SK-N-SH treated with all-trans-retinoic acid at 6 μM for 48 hours (cell line): ENCODE measurements around the gene TBXAS1.

ENCODE experiments used
- ARNTL ChIP-seq: fragments of 450-650 bp; formaldehyde crosslinking; IDR thresholded peaks from 2 replicates; pipeline ENCODE4 v1.5.0; 2020; ENCODE audit warnings: low read depth, mild to moderate bottlenecking, moderate library complexity, borderline replicate concordance
- CREB5 ChIP-seq: fragments of 250-450 bp; sonication (Bioruptor Pico); IDR thresholded peaks from 2 replicates; pipeline ENCODE4 v1.5.1; 2020; ENCODE audit warnings: low read depth, mild to moderate bottlenecking, moderate library complexity
- CSDC2 ChIP-seq: fragments of 250-450 bp; sonication (Bioruptor Pico); IDR thresholded peaks from 2 replicates; pipeline ENCODE4 v1.5.0; 2020; ENCODE audit warnings: mild to moderate bottlenecking, moderate library complexity
- CSRNP3 ChIP-seq: fragments of 250-450 bp; sonication (Bioruptor Pico); IDR thresholded peaks from 2 replicates; pipeline ENCODE4 v1.5.1; 2021; ENCODE audit warnings: mild to moderate bottlenecking, moderate library complexity
- ESRRG ChIP-seq: fragments of 250-450 bp; sonication (Bioruptor Pico); IDR thresholded peaks from 2 replicates; pipeline ENCODE4 v1.6.1; 2021; ENCODE audit warnings: mild to moderate bottlenecking
- RARB ChIP-seq: fragments of 250-450 bp; sonication (Bioruptor Pico); IDR thresholded peaks from 2 replicates; pipeline ENCODE4 v1.8.0; 2021; ENCODE audit warnings: mild to moderate bottlenecking, moderate library complexity
- SNAI2 ChIP-seq: fragments of 250-450 bp; sonication (Bioruptor Pico); IDR thresholded peaks from 2 replicates; pipeline ENCODE4 v1.5.0; 2020; ENCODE audit warnings: mild to moderate bottlenecking, moderate library complexity
- ZFP3 ChIP-seq: fragments of 250-450 bp; sonication (Bioruptor Pico); IDR thresholded peaks from 2 replicates; pipeline ENCODE4 v1.5.0; 2020; ENCODE audit warnings: mild to moderate bottlenecking, moderate library complexity
- ZFP30 ChIP-seq: fragments of 450-650 bp; formaldehyde crosslinking; IDR thresholded peaks from 2 replicates; pipeline ENCODE4 v1.5.0; 2022; ENCODE audit warnings: mild to moderate bottlenecking, moderate library complexity
- ZNF565 ChIP-seq: fragments of 450-650 bp; formaldehyde crosslinking; conservative IDR thresholded peaks from 2 replicates; pipeline ENCODE4 v1.5.0; 2020; ENCODE audit warnings: low read depth, mild to moderate bottlenecking, moderate library complexity
- TF ChIP-seq, protein P1 (sequence below): fragments of 250-450 bp; sonication (Bioruptor Pico); IDR thresholded peaks from 2 replicates; pipeline ENCODE4 v1.8.0; 2020; ENCODE audit warnings: mild to moderate bottlenecking, moderate library complexity, borderline replicate concordance

DNA sequence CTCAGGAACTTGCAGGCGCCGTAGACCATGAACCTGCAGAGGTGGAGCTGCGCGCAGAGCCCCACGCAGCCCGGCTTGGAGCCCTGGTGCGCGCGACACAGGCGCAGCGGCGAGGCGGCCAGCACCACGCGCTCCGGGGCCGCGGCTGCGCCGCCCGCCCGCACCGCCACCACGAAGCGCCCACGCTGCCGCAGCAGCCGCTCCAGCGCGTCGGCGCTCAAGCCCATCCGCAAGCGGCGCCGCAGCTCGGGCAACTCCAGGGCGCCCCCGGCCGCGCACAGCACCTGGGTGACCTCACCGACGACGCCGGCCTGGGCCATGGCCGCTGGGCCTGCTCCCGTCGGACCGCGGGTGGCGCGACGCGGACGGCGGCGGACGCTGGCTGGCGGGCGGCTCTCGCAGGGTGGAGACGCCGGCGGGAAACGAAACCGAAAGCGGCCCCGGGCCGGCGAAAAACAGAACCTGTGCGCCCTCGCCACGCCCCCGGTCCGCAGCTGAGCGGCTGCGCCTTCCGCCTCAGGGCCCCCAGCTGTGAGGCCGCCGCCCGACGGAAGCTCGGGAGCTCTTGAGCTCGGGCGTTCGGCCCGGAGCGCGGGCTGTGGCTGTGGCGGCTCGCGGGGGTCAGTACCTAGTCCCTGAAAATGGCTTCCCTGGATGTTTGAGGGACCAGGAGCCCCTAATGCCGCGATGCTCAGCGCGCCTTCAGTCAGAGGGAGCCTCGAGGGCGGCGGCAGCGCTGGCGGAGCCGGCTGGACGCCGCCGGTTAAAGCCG, 233.7 kb downstream of the TBXAS1 start, which contains the start of gene PARP12:
- TF ChIP-seq, protein P1, sequence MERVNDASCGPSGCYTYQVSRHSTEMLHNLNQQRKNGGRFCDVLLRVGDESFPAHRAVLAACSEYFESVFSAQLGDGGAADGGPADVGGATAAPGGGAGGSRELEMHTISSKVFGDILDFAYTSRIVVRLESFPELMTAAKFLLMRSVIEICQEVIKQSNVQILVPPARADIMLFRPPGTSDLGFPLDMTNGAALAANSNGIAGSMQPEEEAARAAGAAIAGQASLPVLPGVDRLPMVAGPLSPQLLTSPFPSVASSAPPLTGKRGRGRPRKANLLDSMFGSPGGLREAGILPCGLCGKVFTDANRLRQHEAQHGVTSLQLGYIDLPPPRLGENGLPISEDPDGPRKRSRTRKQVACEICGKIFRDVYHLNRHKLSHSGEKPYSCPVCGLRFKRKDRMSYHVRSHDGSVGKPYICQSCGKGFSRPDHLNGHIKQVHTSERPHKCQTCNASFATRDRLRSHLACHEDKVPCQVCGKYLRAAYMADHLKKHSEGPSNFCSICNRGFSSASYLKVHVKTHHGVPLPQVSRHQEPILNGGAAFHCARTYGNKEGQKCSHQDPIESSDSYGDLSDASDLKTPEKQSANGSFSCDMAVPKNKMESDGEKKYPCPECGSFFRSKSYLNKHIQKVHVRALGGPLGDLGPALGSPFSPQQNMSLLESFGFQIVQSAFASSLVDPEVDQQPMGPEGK (CRISPR knock-in tag), result no peak
- TF ChIP-seq ZFP3 (CRISPR knock-in tag) (peak; percentile 26; the same call in 1 of the 2 replicates), ZFP30 (CRISPR knock-in tag) (no peak), SNAI2 (CRISPR knock-in tag) (no peak), CSDC2 (CRISPR knock-in tag) (no peak; the same call in 1 of the 2 replicates), CREB5 (CRISPR knock-in tag) (no peak), RARB (no peak), ARNTL (no peak), CSRNP3 (no peak), ESRRG (no peak), ZNF565 (no peak)
